ENCODE results near the gene QPRT. TPM values are rescaled to one million over a fixed set of nuclear protein-coding genes. Genes with fewer than 3 reads are reported as not detected.

QPRT gene
- total RNA-seq, 3 donors from 2014 or later (not counting 1 experiment from before 2014, with no cell fraction given): 2.5 to 6.3 (median 4.7) TPM

- DNase-seq: no peak
- TF ChIP-seq CTCF (IDR thresholded peaks at IDR 0.05): no peak
- WGBS (ENCODE audit: insufficient coverage): 90% methylated on average over 2 of the region's 2 CpGs
- Histone ChIP-seq H3K9me3 (ENCODE audit: control insufficient read depth, insufficient read depth, low read length) (no peaks in the 10 kb centered on the region), H3K4me3 (ENCODE audit: low read length) (no peak overlapping the region), H3K27me3 (ENCODE audit: control insufficient read depth, insufficient read depth, low read length) (no peaks in the 10 kb centered on the region), H3K36me3 (ENCODE audit: control insufficient read depth, insufficient read depth, low read length) (no peaks in the 10 kb centered on the region), H3K4me1 (ENCODE audit: control insufficient read depth, insufficient read depth, low read length) (peaks cover 2% of the 10 kb centered on the region), H3K27ac (ENCODE audit: low read length) (no peak overlapping the region)
- no peaks in the 10 kb centered on the region for H3K27me3 Mint-ChIP-seq (ENCODE audit: low read depth in 2 of 2)
- no peak overlapping the region for H3K4me3 Mint-ChIP-seq
- H3K9me3 Mint-ChIP-seq: no peaks in the 10 kb centered on the region
- no peaks in the 10 kb centered on the region for H3K36me3 Mint-ChIP-seq
- intact Hi-C loops (cut with micrococcal nuclease): no loop called here
- no peak overlapping the region for H3K27ac Mint-ChIP-seq
- no peak for ATAC-seq
- peaks cover 9 to 12% of the 10 kb centered on the region in 2 donors for H3K4me1 Mint-ChIP-seq
These were observed 35.4 kb downstream of the QPRT start for GRCh38 chr16:29714396-29714795.

- no peaks in the 10 kb centered on the region for H3K36me3 ChIP-seq (ENCODE audit: control insufficient read depth, insufficient read depth, low read length)
- H3K4me3 Mint-ChIP-seq: no peak overlapping the region
- intact Hi-C loops (cut with micrococcal nuclease): no loop called here
- H3K9me3 ChIP-seq (ENCODE audit: control insufficient read depth, insufficient read depth, low read length): no peaks in the 10 kb centered on the region
- no peaks in the 10 kb centered on the region for H3K27me3 Mint-ChIP-seq (ENCODE audit: low read depth in 2 of 2)
- H3K4me1 Mint-ChIP-seq: peaks cover 8% of the 10 kb centered on the region in 2 donors
- H3K9me3 Mint-ChIP-seq: no peaks in the 10 kb centered on the region
- no peak overlapping the region for H3K27ac Mint-ChIP-seq
- H3K4me3 ChIP-seq (ENCODE audit: low read length): no peak overlapping the region
- H3K36me3 Mint-ChIP-seq: no peaks in the 10 kb centered on the region
- H3K4me1 ChIP-seq (ENCODE audit: control insufficient read depth, insufficient read depth, low read length): peaks cover 2% of the 10 kb centered on the region
- no peak for DNase-seq
- no peak overlapping the region for H3K27ac ChIP-seq (ENCODE audit: low read length)
- no peaks in the 10 kb centered on the region for H3K27me3 ChIP-seq (ENCODE audit: control insufficient read depth, insufficient read depth, low read length)
- TF ChIP-seq CTCF (IDR thresholded peaks at IDR 0.05): no peak
- no peak for ATAC-seq
- no CpG with 5 or more reads among the region's 1 CpG for WGBS (ENCODE audit: insufficient coverage)
These were observed 36.0 kb downstream of the QPRT start for GRCh38 chr16:29714972-29715371.

DNA sequence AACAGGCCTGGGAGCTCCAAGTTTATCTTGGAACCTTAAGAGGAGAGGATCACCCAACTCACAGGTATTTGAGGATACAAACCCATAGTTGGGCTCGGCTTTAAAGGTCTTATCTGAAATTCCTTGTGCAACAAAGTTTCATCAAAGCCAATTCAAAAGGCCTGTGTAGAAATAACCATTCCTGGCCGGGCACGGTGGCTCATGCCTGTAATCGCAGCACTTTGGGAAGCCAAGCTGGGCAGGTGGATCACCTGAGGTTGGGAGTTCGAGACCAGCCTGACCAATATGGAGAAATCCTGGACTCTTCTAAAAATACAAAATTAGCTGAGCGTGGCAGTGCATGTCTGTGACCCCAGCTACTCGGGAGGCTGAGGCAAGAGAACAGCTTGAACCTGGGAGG is 38.1 kb downstream of the QPRT start:
- TF ChIP-seq CTCF (IDR thresholded peaks at IDR 0.05): no peak
- H3K9me3 Mint-ChIP-seq: no peaks in the 10 kb centered on the region
- H3K27me3 Mint-ChIP-seq (ENCODE audit: low read depth in 2 of 2): no peaks in the 10 kb centered on the region
- no peak overlapping the region for H3K4me3 ChIP-seq (ENCODE audit: low read length)
- H3K27ac Mint-ChIP-seq: no peak overlapping the region
- intact Hi-C loops (cut with micrococcal nuclease): no loop called here
- H3K4me3 Mint-ChIP-seq: no peak overlapping the region
- H3K9me3 ChIP-seq (ENCODE audit: control insufficient read depth, insufficient read depth, low read length): no peaks in the 10 kb centered on the region
- H3K36me3 ChIP-seq (ENCODE audit: control insufficient read depth, insufficient read depth, low read length): no peaks in the 10 kb centered on the region
- no peaks in the 10 kb centered on the region for H3K36me3 Mint-ChIP-seq
- H3K27me3 ChIP-seq (ENCODE audit: control insufficient read depth, insufficient read depth, low read length): no peaks in the 10 kb centered on the region
- H3K4me1 Mint-ChIP-seq: peaks cover 9% of the 10 kb centered on the region in 2 donors
- DNase-seq: no peak
- H3K4me1 ChIP-seq (ENCODE audit: control insufficient read depth, insufficient read depth, low read length): peaks cover 5% of the 10 kb centered on the region
- no peak overlapping the region for H3K27ac ChIP-seq (ENCODE audit: low read length)
- WGBS (ENCODE audit: insufficient coverage): 92% methylated on average over 7 of the region's 7 CpGs
- no peak for ATAC-seq

DNA sequence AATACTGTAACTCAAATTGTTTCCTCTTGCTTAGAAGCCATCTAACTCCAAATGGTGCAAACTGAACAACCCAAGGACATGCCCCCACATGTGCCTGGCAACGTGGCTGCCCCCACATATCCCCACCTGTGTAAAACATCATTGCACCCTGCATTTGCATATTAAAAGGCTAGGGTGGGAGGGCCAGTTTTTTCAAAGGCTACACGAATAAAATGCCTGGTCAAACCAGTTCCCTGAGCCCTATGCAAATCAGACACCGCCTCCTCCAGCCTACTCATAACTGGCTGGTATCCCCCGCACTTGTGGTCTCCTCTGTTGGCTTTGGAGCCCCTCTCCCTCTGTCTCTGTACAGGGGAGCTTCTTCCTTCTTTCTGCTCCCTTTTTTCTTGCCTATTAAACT is 40.1 kb downstream of the QPRT start:
- WGBS (ENCODE audit: insufficient coverage): 46% methylated on average over 4 of the region's 4 CpGs
- TF ChIP-seq CTCF (IDR thresholded peaks at IDR 0.05): no peak
- no peak for ATAC-seq
- intact Hi-C loops (cut with micrococcal nuclease): no loop called here
- no peaks in the 10 kb centered on the region for H3K9me3 ChIP-seq (ENCODE audit: control insufficient read depth, insufficient read depth, low read length)
- Mint-ChIP-seq H3K4me1 (peaks cover 9% of the 10 kb centered on the region in 2 donors), H3K9me3 (no peaks in the 10 kb centered on the region), H3K27me3 (ENCODE audit: low read depth in 2 of 2) (no peaks in the 10 kb centered on the region), H3K36me3 (no peaks in the 10 kb centered on the region), H3K27ac (no peak overlapping the region), H3K4me3 (no peak overlapping the region)
- no peak overlapping the region for H3K4me3 ChIP-seq (ENCODE audit: low read length)
- peaks cover 5% of the 10 kb centered on the region for H3K4me1 ChIP-seq (ENCODE audit: control insufficient read depth, insufficient read depth, low read length)
- no peak for DNase-seq
- H3K27ac ChIP-seq (ENCODE audit: low read length): no peak overlapping the region
- H3K27me3 ChIP-seq (ENCODE audit: control insufficient read depth, insufficient read depth, low read length): no peaks in the 10 kb centered on the region
- no peaks in the 10 kb centered on the region for H3K36me3 ChIP-seq (ENCODE audit: control insufficient read depth, insufficient read depth, low read length)
